Measurements from ENCODE around the gene DAPK2.

DNA sequence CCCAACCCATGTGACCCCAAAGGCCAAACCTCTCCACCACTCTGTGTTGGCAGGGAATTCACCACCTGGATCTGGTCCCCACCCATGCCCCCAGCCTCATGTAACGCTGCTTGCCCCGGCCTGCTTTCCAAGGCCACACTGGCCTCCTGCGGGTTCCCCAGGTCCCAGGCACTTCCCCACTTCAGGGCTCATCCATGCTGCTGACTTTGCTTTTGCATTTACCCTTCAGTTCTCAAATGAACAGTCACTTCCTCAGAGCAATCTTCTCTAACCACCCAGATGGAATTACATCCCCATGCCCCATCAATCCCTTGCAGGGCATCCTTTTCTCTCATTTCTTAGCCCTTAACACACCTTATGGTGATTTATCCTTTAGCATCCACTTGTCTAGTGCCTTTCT, 9.2 kb downstream of the DAPK2 start:
- TF ChIP-seq, protein P1, sequence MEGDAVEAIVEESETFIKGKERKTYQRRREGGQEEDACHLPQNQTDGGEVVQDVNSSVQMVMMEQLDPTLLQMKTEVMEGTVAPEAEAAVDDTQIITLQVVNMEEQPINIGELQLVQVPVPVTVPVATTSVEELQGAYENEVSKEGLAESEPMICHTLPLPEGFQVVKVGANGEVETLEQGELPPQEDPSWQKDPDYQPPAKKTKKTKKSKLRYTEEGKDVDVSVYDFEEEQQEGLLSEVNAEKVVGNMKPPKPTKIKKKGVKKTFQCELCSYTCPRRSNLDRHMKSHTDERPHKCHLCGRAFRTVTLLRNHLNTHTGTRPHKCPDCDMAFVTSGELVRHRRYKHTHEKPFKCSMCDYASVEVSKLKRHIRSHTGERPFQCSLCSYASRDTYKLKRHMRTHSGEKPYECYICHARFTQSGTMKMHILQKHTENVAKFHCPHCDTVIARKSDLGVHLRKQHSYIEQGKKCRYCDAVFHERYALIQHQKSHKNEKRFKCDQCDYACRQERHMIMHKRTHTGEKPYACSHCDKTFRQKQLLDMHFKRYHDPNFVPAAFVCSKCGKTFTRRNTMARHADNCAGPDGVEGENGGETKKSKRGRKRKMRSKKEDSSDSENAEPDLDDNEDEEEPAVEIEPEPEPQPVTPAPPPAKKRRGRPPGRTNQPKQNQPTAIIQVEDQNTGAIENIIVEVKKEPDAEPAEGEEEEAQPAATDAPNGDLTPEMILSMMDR (conservative IDR thresholded peaks at IDR 0.05; ENCODE audit: low read depth, low read length) = no peak
- no peak for TF ChIP-seq EZH2phosphoT487 (IDR thresholded peaks at IDR 0.05; ENCODE audit: borderline replicate concordance, low read length)
